Activated CD8-positive, alpha-beta memory T cell treated with anti-CD3 and anti-CD28 coated beads for 24 hours (primary cell): ENCODE measurements around the gene TRABD2B.

Experiments
- DNase-seq: peaks from one replicate; pipeline ENCODE4 v3.0.0-alpha.2; 2020

The TRABD2B gene

DNA sequence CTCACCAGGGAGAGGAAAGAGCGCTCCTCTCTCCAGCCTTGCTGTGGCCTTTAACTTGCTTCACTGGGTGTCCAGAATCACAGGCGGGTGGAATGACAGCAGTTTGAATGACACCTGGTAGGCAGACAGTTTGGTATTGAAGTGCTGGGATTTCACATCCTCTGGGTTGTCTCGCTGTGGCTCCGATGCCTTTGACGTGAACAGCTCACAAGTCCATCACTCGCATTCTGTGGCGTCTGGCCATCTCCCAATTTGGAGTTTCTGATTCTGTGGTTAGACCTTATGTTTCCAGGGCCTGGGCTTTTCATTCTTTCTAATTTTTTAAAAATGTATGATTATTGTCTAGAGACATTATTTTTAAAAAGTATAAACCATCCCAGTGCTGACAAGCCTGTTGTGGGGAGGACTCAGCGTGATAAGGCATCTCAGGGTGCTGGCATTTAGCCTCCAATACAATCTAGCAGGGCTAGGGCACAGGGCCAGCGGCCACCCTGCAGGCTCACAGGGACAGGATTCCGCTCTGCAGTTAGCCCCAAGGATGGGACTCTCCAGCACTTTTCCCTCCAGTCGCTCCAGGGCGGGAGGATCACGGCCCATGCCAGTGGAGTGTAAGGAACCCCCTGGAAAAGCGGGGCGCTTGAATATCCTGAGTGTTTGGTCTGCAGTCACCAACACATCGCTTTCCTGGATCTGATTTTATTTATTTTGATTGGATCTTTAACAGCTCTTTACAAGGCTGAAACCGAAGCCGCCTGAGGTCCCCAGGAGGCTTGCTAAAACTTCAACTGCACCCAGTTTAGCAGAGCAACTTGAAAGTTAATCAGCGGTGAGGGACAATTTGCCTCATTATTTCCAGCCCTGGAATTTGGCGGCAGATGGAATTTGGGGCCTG lies 178.3 kb downstream of the TRABD2B start:
- DNase-seq, result no peak

DNA sequence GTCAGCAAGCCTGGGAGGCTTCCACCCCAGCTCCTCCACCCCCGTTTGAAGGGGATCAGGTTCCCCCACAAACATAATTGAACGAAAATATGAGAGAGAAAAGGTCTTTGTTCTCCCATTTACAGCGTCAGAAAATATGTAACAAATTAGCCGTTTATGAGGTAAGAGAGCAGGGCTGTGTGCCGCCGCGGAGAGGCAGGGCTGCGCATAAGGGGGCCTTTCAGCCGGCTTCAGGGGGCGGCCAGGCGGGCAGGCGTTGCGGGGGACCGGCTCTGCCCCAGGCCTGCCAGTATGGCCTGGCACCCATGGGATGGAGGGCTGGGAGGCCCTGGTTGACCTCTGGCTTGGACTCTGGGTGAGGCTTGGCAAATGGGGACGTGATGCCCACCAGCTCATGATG lies 179.3 kb downstream of the TRABD2B start:
- DNase-seq, result no peak

DNA sequence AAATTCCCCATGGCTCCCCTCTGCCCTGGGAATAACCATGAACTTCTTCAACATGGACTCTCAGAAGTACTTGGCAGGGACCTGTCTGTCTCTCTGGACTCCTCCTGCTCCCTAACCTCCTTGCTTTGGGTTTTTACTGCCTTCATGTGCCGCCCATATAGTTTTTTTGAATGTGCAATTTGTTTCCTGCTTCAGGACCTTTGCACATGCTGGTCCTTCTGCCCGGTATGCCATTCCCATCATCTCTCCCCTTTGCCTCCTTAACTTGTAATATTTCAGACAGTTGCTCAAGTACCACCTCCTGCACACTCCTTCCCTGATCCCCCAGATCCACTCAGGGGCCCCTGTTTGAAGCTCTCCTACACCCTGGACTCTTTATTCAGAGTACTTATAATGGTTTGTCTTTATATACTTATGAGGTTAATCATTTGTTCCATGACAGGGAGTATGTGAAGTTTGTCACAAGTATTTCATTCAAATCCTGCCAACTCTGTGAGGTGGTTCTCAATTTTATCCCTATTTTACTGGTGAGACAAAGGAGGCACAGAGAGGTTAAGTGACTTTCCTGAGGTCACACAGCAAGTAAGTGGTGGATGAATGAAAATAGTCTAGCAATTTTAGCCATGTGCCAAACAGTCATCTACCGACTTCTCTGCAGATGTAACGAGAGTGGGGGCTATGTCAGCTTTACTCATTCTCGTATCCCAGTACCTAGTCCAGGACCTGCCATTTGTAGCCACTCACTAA lies 180.7 kb downstream of the TRABD2B start:
- no peak for DNase-seq

DNA sequence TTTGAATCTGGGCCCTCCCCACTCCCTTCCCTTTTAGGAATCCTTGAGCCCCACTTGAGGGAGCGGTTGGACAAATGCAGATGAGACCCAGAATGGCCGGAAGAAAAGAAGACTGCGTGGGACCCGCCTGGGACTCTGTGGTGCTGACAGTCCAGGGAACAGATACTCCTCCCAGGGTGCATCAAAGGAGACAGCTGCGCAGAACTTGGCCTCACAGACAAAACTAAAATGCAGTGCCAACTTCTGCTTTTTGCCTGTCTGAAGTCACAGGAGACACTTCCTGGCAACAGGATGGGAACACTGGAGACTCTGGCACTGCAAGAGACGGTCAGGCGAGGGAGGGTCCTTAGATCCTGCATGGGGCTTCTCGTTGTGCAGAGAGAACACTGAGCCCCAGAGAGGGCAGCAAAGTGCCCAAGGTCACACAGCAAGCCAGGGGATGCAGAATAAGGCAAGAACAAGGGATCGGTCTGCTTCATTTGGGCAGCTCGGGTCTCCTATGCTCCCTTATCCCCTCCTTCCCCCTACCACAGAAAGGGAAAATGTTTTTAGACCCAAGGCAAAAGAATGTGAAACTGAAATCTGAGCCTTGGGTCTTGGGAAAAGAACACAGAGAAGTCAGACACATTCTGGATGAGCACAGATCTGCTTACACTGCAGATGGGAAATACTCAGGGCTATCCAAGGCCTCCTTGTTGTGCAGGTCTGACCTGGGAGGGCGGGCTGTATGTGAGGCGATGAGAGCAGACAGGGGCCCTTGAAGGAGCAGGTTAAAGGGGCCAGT lies 182.4 kb downstream of the TRABD2B start:
- DNase-seq, result no peak

DNA sequence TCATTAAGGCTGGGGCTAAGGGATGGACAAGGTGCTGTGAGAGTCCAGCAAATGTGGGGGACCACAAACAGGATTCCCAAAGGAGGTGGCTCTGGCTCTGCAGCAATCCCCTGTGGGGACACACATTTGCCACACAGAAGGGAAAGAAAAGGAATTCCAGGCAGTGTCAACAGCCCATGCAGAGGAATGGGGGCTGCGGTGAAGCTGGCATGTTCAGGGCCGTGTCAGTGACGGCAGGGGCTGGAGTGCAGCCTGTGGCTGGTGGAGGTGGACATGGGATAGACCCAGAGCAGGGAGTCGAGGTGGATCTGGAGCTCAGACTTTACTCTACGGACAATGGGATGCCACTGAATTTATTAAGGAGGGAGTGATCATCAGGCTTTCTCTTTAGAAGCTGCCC lies 183.2 kb downstream of the TRABD2B start:
- DNase-seq, result no peak

DNA sequence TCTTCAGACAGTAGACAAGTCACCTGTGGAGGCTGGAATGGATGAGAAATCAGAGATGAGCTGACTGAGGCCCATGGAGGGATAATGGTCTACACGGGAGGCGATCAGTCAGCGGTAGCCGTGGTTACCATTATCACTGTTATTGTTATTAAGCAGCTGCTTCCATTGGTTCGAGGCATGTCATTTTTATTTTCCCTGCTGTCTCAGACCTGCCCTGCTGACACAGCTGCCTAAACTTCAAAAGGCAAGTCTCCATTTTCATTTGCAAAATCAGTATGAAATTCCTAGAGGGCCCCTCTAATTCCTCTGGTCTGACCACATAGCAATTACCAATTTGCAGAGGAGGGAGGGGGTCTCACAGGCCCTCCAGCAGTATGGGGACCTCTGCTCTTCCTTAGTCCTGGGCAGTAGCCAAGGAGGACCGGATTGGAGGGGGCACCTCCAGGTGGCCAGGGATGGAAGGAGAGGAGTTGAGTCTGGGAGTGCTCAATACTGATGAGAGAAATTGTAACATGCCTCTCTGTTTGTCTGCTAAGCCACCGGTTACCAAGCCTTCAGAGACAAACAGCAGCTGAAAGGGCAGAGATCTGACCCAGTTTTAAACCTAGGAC lies 184.2 kb downstream of the TRABD2B start:
- no peak for DNase-seq

DNA sequence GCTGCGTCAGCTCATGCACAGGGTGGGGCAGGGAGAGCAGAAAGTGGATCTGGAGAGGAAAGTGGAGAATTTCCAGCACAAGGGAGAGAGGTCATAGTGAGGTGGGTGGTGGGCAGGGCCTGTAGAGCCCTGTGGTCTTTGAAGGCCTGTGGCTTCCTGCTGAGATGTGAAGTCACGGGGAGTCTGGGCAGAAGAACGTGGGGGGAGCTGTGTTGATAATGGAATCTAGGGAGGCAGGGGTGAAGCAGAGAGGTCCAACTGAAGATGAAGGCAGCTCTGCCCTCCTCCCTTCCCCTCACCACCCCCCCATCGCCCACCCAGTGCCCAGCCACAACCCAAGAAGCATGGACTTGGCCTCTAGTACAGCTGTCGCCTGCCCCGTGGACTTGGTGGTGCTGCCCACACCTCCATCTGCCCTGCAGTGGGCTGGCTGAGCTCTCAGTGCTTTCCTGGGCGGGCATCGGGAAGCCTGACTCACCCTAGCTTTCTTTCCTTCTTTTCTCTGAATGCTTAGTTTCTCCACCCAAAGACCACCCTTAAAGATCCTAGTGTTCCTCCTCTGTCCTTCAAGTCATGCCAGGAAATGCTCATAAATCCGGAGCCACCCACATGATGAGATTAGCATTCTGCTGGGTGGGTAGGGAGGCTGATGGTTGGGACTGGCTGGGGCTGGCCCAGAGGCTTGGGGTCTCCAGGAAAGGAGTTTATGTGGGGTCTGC lies 186.1 kb downstream of the TRABD2B start:
- no peak for DNase-seq

DNA sequence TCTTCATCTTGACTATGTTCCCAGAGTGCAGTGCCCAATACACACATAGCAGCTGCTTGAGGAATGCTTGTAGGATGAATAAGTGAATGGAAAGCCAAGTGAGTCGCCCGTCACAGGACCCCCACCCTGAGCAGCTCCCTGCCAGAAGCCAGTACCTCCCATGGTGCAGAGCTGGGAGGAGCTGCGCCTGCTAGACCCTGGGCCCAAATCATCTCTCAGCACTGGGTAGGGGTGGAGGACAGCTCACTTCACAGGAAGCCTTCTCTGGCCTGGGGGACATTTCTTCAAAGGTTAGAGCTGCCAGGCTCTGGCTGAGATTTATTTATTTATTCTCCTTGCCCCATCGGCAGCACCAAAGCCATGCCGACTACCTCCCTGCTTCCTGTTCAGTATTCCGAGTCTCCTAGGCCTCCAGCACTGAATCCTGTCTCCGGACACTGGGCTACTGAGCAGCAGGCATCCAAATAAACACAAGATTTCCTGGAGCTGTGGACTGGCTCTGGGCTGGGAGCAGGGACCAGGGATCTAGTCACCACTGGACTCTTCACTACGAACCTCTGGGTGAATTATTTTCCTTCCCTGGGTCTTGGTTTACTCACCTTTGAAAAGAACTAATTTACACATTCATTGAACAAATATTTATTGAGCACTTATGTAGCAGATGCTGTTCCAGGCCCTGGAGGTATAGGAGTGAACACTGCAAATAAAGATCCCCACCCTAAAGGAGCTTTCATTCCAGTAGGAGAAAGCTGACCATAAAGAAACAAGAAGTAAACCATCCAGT lies 187.7 kb downstream of the TRABD2B start:
- no peak for DNase-seq

DNA sequence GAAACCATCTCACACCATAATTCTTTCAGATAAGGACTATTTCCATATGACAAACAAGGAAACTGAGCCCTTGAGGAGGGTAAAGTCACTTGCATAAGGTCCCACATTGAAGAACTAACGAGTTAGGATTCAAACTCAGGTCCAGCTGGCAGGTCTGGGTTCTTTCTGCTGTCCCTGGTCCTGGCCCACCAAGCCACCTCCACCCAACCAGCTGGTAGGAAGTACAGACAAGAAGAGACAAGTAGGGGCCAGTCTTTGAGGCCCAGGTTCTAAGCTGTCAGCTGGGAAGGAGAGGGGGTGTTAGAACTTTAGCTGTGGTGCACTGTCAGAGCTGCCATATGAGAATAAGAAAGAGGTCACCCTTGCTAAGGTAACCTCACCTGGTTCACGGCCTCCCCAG lies 188.6 kb downstream of the TRABD2B start:
- DNase-seq, result no peak

DNA sequence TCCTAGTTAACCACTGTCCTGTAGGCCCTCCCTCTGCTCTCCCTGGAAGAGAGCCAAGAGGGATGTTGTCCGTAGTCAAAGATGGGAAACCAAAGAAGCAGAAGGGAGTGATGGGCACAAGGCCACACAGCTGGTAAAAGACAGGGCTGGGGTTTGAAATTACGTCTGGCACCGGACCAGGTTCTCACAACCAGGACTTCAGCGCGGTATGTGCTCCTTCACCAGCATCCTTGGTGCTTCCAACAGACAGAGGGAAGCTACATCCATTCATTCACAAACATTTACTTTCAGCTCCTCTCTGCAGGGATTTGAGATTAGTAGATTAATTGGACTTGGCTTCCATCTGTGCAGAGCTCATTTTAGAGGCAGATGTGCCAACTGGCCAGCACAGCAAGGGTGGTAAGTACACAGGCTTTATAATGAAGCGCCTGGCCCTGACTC lies 191.2 kb downstream of the TRABD2B start:
- DNase-seq, result no peak

DNA sequence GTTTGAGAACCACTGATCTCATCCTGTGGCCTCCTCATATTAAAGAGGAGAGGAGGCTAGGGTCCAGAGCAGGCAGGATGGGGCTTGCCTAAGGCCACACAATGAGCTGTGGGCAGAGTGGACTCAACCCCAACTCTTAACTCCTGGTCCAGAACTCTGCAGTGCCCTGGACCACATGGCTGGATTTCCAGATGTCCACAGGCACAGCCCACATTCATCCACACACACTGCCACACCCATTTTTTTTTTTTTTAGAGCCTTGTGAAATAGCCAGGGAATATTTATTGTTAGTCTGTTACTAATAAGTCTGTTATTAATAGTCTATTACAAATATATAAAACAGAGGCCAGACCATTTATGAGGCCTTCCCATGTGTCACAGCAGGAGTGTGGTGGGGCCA lies 192.2 kb downstream of the TRABD2B start:
- DNase-seq, result no peak

DNA sequence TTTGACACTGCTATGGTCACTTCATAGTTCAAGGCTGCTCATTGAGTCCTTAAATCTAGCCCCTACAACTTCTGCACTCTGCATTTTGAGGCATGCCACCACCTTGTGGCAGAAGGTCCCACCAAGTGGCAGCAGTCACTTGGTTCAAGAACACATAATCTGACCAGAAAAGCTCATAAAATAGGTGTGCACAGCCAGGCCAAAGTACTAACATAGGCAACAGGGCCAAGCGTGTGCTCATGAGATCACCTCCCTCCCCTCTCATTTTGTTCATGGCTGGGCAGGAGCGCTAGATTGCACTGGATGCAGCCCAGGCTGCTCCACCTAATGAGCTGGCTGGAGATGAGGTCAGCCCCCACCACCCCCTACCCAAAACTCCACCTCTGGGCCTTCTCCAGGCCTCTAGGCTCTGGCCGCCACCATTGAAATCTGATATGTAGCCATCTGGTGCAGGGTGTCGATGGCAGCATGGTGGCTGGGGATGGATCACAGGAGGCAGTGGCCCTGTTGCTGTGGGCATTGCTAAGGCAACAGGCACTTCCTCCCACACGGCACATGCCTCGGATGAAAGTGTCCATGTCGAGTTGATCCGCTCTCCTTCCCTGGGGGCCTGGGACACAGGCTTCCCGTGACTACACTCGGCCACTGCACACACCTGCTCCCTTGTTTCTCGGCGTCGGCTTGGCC lies 193.2 kb downstream of the TRABD2B start:
- DNase-seq, result no peak

DNA sequence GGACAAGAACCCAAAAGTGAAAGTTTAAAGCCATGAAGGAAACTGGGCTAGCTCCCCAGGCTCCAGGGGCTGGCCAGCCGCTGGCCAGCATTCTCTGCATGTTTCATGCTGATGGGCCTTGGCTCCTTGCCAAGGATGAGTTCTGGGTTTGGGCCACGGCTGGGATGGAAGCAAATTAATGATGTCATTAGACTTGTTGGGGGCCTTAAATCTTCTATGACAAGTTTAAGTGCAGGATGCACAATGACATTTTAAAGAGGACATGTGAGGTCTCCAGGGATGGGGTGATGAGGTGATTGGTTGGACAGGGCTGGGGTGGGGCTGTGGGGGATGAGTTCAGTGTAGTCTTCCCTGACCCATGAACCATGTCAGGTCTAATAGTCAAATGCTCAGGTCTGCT lies 199.6 kb downstream of the TRABD2B start:
- no peak for DNase-seq

DNA sequence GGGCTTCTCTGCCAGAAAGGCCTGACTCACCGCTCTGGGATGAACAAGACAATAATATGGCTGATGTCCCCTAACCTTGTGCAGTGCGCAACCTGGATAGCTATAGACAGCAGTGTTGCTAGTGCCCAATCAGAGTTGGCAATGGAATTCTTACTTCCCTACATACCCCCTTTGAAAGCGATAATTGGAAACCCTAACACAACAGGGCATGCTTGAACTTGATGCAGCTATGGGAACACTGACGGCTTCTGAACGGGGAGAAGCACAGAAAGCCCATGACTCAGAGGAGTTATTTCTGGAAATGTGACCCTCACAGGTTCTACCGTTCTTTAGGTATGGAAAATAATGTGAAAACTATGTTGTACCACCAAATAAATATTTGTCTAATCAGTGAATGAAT lies 200.6 kb downstream of the TRABD2B start:
- DNase-seq, result no peak

DNA sequence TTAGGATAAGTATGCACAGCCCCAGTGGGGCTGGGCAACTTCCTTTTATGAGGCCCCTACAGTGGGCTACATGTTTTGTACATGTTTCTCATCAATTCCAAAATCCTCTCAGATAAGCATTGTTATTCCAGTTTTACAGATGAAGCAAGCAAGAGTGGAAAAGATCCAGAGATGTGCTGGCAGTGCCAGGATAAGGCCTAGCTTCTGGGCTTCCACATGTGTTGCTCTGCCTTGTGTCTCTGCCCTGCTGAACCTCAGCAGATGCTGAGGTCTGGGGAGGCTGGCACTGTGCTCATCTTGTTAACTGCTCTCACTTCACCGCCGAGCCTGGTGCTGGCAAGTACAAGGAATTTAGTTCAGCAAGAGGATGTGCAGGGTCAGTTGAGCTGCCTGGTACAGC lies 202.1 kb downstream of the TRABD2B start:
- no peak for DNase-seq

DNA sequence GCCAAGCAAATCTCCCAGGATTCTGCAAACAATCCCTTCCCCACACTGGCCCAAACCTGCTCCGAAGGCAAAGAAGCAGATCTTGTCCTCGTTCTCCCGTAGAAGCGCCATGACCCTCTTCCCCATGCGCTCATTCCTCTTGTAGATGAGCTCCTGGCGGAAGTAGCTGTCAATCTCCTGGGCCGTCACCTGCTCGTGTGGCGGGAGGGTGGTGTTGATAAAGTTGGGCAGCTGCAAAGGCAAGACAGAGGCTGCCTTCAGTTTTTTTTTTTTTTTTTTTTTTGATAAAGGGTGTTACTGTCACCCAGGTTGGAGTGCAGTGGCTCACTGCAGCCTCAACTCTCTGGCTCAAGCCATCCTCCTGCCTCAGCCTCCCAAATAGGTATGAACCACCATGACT lies 202.7 kb downstream of the TRABD2B start:
- DNase-seq, result no peak

DNA sequence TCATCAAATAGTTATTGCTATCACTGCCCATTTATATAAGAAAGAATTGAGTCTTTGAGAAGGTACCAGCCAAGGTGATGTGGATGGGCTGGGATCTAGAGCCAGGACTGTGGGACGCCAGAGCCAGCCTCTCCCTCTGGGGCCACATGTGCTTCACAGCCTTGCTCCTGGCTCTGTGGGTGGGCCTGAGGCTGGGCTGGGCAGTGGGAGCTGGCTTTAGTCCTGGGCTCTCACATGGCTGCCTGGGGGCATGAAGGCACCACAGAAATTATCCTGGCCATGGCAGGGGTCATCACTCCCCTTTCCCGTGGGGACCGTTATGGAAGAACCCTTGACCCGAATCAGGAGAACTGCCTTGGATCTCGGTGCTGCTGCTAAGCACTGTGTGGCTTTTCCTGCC lies 203.1 kb downstream of the TRABD2B start:
- DNase-seq, result no peak

DNA sequence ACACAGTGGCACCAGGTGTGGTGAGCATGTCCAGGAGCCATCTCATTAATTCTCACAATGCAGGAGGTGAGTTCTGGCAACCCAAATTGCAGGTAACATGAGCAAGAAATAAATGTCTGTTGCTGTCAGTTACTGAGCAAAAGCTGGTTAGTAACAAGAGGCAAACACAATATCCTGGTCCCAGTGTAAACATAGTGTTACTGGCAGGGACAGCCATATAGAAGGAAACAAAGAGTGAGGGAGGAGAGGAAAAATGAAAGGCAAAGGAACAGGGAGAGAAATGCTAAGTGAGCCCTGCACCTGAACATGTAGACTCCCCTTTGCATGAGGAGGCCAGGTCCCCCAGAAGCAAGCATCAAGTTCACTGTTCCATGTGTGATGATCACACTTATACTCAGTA lies 203.6 kb downstream of the TRABD2B start:
- DNase-seq, result no peak

DNA sequence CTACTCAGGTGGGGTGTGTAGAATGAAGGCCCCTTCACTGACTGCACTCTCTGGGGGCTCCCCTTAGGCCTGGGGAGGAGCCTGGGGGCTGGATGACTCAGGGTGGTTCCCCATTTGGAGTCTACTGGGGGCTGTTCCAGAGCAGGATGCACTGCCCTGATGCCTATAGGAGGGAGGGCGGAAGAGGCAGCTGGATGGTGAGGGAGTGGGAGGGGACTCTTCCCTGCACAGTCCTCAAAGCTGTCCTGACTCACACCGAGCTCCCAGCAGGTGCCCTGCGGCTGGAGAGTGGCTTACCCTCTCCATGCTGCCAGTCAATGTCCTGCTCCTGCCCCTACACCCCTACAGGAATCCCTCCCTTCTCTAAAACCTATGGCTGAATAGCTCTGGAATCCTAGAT lies 204.4 kb downstream of the TRABD2B start:
- DNase-seq, result no peak

DNA sequence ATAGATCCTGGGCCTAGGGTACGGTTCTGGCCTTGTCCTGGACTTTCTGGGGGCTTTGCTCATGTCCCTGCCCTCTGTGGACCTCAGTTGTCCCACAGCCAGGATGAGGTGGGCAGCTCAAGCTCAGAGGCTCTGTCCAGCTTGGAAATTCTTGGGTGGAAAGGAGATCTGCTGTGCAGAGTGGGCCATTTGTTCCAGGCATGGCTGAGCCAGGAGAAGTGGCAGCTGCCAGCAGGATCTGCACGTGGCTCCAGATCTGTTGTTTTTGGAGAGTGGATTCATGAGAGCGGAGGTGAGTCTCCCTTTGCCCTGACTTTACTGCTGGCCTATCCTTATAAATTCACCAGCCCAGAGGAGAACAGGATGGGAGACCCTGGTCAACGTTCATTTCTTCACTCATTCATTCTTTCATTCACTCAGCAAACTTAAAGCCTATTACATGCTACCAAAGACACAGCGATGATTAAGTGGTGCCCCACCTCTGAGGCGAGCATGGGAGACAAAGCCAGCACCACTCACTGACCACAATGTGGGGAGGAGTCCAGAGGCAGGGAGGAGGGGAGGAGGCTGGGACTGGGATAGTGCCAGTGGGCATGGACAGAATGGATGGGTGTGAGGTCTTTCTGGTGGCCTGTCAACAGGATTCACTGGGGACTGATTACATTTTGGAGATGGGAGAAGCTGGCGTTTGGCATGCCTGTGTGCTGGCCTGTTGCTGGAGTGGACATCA lies 205.1 kb downstream of the TRABD2B start:
- no peak for DNase-seq
